GM21360 (cell line): Measurements from ENCODE around the gene ATN1.

ENCODE experiments used
- ATAC-seq: cut with Tn5 transposase; IDR thresholded peaks from one replicate; pipeline ENCODE4 v1.9.1; 2021; ENCODE audit warnings: mild to moderate bottlenecking, moderate library complexity; ENCODE audit not compliant: unreplicated experiment

Gene ATN1

GRCh38 chr12:6968426-6968825, 40.7 kb downstream of the ATN1 start:
- no peak for ATAC-seq

DNA sequence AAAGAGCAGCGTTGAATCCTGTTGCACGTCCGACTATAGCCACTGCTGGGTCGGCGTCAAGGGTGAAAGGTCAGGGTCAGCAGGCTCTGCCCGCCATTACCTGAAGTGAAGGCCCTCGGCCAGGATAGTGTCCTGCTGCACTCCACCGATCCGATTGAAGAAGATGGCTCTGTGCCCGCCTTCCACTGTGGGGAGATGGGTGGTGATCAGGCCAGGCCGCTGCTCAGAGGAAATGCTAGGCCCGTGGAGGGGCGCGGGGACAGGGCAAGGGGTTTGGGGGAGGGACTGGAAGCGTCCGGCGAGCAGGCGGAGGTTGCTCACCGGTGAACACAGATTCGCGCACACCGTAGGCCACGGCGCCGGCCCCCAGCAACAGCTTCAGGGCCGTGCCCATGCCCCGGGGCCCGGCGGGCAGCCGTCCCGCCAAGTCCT, 42.4 kb downstream of the ATN1 start:
- peak; percentile 29 for ATAC-seq

DNA sequence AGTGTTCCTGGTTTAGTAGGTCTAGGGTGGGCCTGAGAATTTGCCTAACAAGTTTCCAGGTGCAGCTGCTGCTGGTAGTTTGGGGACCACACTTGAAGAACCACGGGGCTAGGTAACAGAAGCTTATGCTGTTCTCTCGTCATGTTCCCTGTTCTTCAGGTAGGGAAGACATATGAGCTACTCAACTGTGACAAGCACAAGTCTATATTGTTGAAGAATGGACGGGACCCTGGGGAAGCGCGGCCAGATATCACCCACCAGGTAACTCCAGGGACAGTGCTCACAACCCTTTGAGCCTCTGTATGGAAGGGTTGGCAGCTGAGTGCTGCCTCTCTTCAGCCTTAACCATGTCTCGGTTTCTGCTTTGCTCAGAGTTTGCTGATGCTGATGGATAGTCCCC, 46.4 kb downstream of the ATN1 start:
- no peak for ATAC-seq

DNA sequence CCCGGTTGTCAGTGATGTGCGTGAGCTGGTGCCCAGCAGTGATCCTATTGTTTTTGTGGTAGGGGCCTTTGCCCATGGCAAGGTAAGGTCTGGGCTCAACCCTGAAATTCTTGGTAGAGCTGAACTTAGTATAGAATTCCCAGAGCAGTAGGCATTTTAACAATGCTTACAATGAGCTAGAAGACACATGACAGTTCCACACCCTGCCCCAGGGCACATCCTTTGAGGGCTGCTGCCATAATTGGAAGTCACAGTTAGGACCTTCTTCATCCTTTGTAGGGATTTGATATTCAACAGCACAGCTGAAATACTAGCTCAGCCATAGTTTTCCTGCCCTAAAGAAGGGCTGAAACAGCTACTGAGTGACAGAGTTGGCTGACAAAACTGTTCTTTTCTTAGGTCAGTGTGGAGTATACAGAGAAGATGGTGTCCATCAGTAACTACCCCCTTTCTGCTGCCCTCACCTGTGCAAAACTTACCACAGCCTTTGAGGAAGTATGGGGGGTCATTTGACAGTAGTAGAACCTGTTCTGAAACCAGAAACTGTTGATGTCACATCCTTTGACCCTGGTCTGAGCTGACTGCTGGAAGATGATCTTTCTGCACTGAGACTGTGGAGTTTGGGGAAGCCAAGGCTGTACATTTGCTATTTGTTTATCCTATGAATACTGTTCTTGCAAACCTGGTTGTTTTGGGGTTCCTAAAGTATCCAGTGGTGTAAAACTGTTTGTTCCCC, 47.7 kb downstream of the ATN1 start:
- ATAC-seq, result no peak

- ATAC-seq, result no peak
Measured at GRCh38 chr12:6977653-6978052, 49.9 kb downstream of the ATN1 start.

DNA sequence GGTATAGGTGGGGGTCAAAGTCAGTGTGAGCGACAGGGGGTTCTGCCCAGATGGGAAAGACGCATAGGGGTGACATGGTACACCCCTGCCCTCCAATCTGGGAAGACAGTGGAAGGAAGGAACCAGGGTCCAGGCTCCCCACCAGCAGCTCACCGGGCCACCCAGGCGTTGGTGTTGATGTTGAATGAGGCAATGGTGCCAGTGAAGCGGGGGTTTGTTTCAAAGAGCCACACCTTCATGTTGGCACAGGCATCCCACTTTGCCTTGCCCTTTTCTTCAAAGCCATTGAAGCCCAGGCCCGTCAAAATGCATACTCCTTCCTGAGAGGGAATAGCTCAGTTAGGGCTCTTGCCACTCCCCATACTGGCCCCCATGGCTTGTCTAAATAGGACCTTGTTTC, 50.4 kb downstream of the ATN1 start:
- ATAC-seq, result no peak

DNA sequence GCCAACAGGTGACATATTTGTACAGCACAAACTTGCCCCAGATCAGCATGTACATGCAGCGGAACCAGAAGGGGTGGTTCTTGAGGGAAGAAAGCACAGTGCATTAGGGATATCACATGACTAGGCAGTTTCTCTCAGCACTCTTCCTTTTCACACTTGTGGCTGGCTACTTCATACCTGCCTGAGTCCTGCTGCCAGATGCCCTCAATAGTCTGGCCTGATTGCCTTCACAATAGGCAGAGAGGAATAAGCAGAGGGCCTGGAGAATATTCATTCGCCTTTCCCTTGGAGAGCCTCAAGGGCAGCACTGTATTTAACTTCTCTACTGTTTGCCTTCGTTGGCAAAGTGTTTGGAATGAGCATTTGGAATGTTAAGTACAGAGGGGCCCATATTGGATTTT, 50.9 kb downstream of the ATN1 start:
- no peak for ATAC-seq

GRCh38 chr12:6979021-6979420, 51.3 kb downstream of the ATN1 start:
- no peak for ATAC-seq

DNA sequence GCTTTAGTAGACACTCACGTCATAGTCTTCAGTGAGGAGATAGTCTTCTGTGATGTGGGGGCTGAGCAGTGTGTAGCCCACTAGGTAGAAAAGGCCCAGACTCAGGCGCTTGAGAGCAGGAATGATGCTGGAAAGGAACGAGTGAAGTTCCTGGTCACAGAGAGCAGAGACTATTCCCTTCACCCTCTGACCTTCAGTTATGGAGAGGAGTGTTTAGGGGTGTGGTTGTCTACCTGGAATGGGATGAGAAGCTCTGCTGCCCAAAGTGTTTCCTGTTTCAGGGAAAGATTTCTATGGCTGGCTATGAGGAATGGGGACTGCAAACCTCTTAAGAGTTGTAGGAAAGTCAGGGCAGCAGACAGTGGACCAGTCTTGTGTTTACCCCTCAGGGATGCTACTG, 51.7 kb downstream of the ATN1 start:
- no peak for ATAC-seq

DNA sequence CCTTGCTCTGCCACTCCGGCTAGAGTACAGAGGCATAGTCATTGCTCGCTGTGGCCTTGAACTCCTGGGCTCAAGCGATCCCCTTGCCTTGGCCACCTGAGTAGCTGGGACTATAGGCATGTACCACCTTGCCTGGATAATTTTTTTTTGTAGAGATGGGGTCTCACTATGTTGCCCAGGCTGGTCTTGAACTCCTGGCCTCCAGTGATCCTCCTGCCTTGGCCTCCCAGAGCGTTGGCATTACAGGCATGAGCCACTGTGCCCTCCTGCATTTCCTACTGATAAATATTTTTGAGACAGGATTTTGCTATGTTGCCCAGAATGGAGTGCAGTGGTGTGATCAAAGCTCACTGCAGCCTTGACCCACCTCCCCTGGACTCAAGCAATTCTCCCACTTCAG, 52.3 kb downstream of the ATN1 start:
- ATAC-seq, result no peak

DNA sequence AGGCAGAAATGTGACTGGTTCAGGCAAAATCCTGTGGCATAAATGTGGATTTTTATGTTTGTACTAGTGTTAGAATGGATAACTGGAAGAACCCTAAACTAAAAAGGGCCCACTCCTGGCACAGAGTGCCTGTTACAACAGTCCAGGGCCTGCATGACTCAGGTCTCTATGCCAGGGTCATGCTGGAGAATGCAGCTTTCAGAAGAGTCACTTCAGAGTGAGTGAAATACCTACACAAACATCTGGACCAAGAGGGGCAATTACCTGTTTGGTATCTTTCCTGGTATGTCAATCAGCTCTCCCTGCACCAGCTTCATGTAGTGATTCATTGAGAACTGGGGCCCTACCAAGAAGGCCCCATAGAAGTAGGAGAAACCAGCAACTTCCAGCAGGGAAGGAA, 53.0 kb downstream of the ATN1 start:
- no peak for ATAC-seq

DNA sequence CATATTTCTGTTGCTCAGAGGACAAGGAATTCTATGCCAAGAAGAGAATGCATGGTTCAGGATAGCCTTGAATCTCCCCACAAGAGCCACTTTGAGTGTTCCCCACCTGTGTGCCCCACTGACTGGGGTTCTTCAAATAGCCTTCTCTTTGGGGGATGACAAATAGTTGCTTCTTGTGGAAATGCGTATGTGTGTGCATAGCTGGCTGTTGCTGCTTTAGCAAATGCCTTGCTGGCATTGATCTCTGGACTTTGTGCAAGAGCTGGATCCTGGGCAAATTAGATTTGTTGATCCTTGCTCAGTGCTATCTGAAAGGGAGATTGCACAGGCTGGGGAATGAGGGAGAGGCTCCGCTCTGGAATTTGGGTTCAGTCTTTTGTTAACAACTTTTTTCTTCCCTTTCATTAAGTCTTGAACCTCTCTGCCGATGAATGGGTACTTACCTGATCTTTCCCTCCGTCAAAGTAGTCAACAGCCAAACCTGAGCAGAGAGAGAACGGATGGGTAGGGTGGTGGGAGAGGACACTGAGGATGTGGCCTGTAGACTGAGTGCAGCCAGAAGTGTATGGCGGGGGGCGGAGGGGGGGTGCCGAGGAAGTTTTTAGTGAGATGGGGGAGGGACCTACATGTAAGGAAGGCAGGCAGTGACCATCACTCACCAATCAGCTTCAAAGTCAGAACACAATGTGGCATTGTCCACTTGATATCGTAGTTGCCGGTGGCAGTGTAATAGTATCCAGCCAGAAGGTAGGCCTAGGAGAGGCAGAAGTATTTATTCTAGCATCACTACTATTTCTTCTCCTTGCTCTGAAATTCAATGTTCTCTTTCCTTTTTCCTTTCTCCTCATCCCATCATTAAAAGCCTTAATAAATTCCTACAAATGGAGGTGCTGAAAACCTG, 53.6 kb downstream of the ATN1 start:
- ATAC-seq, result no peak

GRCh38 chr12:6982532-6982931, 54.8 kb downstream of the ATN1 start:
- ATAC-seq, result no peak

- ATAC-seq, result no peak
Measured at GRCh38 chr12:6987956-6988553, 60.3 kb downstream of the ATN1 start.
